ENCODE results near the gene RANBP9. TPM values are rescaled to one million over a fixed set of nuclear protein-coding genes. Genes with fewer than 3 reads are reported as not detected.

The RANBP9 gene
- total and polyA plus RNA-seq, 2 experiments from 2014 or later, result 24.2 to 36.1 TPM

DNA sequence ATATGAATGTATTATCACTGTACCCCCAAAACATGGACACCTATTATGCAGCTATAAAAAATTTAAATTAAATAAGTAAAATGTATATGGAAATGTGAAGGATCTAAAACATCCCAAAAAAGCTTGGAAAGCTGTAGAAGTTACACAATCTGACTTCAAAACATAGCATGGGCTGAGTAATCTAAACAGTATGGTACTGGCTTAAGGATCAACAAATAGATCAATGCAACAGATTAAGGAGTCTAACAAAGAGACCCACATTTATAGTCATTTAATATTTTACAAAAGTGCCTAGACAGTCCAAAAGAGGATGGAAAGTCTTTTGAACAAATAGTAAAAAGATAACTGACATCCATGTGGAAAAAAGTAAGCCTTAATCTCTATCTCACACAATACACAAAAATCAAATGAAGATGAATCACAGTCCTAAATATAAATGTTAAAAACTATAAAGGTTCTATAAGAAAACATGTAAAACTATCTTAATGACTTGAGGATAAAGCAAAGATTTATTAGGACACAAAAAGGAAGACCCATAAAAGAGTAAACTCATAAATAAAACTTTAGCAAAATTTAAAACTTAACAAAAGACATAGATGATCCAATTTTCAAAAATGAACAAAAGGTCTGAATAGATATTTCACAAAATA, 46.8 kb downstream of the RANBP9 start:
- no peak overlapping the region for H3K4me3 ChIP-seq
- DNase-seq (ENCODE audit: low spot score), result no peak
- H4K20me1 ChIP-seq (ENCODE audit: insufficient read depth, poor library complexity, severe bottlenecking), result peaks cover 61% of the 10 kb centered on the region

DNA sequence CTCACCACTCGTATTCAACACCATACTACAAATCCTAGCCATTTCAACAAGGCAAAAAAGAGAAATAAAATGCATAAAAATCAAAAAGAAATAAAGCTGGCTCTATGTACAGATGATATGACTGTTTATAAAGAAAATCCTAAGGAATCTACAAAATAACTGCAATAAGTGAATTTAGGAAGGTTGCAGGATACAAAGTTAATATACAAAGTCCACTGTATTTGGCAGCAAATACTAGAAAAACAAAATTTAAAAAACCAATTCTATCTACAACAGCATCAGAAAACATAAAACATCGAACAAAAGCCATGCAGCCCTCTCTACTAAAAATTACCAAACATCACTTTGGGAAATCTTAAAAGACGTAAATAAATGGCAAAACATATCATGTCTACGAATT, 47.6 kb downstream of the RANBP9 start:
- Histone ChIP-seq H3K27ac (no peak overlapping the region), H3K9me3 (ENCODE audit: low read depth) (no peaks in the 10 kb centered on the region), H2AFZ (no peak overlapping the region), H3K4me2 (no peak overlapping the region), H3K79me2 (peaks cover 100% of the 10 kb centered on the region), H3K4me1 (ENCODE audit: insufficient read depth) (no peaks in the 10 kb centered on the region), H3K4me3 (no peak overlapping the region), H3K36me3 (replicated peaks; ENCODE audit: insufficient read depth, low read depth) (no peaks in the 10 kb centered on the region), H3K27me3 (no peaks in the 10 kb centered on the region), H4K20me1 (ENCODE audit: insufficient read depth, poor library complexity, severe bottlenecking) (peaks cover 69% of the 10 kb centered on the region), H3K9me2 (replicated peaks; ENCODE audit: insufficient read depth) (no peaks in the 10 kb centered on the region)
- 98% methylated on average over 4 of the region's 4 CpGs for WGBS (ENCODE audit: low lambda C conversion rate, missing lambda C conversion rate)
- no peak for TF ChIP-seq EZH2phosphoT487 (IDR thresholded peaks at IDR 0.05; ENCODE audit: low read depth, severe bottlenecking, unreplicated experiment)
- no peak for TF ChIP-seq EZH2 (IDR thresholded peaks at IDR 0.05; ENCODE audit: borderline replicate concordance)
- TF ChIP-seq, protein P1, sequence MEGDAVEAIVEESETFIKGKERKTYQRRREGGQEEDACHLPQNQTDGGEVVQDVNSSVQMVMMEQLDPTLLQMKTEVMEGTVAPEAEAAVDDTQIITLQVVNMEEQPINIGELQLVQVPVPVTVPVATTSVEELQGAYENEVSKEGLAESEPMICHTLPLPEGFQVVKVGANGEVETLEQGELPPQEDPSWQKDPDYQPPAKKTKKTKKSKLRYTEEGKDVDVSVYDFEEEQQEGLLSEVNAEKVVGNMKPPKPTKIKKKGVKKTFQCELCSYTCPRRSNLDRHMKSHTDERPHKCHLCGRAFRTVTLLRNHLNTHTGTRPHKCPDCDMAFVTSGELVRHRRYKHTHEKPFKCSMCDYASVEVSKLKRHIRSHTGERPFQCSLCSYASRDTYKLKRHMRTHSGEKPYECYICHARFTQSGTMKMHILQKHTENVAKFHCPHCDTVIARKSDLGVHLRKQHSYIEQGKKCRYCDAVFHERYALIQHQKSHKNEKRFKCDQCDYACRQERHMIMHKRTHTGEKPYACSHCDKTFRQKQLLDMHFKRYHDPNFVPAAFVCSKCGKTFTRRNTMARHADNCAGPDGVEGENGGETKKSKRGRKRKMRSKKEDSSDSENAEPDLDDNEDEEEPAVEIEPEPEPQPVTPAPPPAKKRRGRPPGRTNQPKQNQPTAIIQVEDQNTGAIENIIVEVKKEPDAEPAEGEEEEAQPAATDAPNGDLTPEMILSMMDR (IDR thresholded peaks at IDR 0.05; ENCODE audit: poor library complexity), result no peak
- no peak for DNase-seq (ENCODE audit: low spot score)

More for the DNA sequence above, 46.8 kb downstream of the RANBP9 start:
- H3K9me2 ChIP-seq (replicated peaks; ENCODE audit: insufficient read depth), result no peaks in the 10 kb centered on the region
- H3K79me2 ChIP-seq, result peaks cover 100% of the 10 kb centered on the region
- TF ChIP-seq EZH2phosphoT487 (IDR thresholded peaks at IDR 0.05; ENCODE audit: low read depth, severe bottlenecking, unreplicated experiment), result no peak
- TF ChIP-seq, protein P1 (IDR thresholded peaks at IDR 0.05; ENCODE audit: poor library complexity), result no peak
- no peak for TF ChIP-seq EZH2 (IDR thresholded peaks at IDR 0.05; ENCODE audit: borderline replicate concordance)
- H3K27ac ChIP-seq, result no peak overlapping the region
- H3K27me3 ChIP-seq, result no peaks in the 10 kb centered on the region
- H3K36me3 ChIP-seq (replicated peaks; ENCODE audit: insufficient read depth, low read depth), result no peaks in the 10 kb centered on the region
- H3K9me3 ChIP-seq (ENCODE audit: low read depth), result no peaks in the 10 kb centered on the region
- H3K4me1 ChIP-seq (ENCODE audit: insufficient read depth), result no peaks in the 10 kb centered on the region
- no peak overlapping the region for H3K4me2 ChIP-seq
- no peak overlapping the region for H2AFZ ChIP-seq

DNA sequence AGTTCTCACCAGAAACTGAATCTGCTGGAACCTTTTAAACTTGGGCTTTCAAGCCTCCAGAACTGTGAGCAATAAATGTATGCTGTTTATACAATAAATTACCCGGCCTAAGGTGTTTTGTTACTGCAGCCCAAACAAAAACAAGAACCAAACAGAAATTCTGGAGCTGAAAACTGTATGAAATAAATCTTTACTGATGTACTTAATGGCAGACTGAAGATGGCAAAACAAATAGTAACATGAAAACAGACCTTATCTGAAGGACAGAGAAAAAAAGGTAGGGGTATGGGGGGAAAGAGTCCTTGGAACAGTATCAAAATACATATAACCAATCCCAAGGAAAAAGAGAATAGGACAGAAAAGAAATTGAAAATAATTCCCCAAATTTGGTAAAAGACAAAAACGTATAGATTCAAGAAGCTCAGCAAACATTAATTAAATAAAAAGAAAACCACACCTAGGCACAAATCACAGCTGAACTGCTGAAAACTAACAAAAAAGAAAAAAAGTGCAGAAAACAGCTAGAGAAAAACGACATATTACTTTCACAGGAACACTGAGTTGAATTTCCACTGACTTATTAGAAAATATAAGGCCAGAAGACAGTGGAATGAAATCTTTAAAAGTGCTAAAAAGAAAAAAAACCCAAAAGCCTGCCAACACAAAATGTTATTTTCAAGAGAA, 48.8 kb downstream of the RANBP9 start:
- WGBS (ENCODE audit: low lambda C conversion rate, missing lambda C conversion rate), result 81% methylated on average over 3 of the region's 3 CpGs
- no peak for TF ChIP-seq EZH2 (IDR thresholded peaks at IDR 0.05; ENCODE audit: borderline replicate concordance)
- TF ChIP-seq EZH2phosphoT487 (IDR thresholded peaks at IDR 0.05; ENCODE audit: low read depth, severe bottlenecking, unreplicated experiment), result no peak
- TF ChIP-seq, protein P1 (IDR thresholded peaks at IDR 0.05; ENCODE audit: poor library complexity), result no peak
- no peak for DNase-seq (ENCODE audit: low spot score)
- Histone ChIP-seq H3K4me1 (ENCODE audit: insufficient read depth) (no peaks in the 10 kb centered on the region), H3K4me3 (no peak overlapping the region), H3K27ac (no peak overlapping the region), H3K36me3 (replicated peaks; ENCODE audit: insufficient read depth, low read depth) (no peaks in the 10 kb centered on the region), H3K4me2 (no peak overlapping the region), H3K79me2 (peaks cover 100% of the 10 kb centered on the region), H4K20me1 (ENCODE audit: insufficient read depth, poor library complexity, severe bottlenecking) (peaks cover 75% of the 10 kb centered on the region), H3K27me3 (no peaks in the 10 kb centered on the region), H3K9me2 (replicated peaks; ENCODE audit: insufficient read depth) (no peaks in the 10 kb centered on the region), H2AFZ (no peak overlapping the region), H3K9me3 (ENCODE audit: low read depth) (no peaks in the 10 kb centered on the region)

Data from hepatocyte (in vitro differentiated cells).